SK-N-SH (cell line): ENCODE measurements around the gene RRAD. TPM values are rescaled to one million over a fixed set of nuclear protein-coding genes. Genes with fewer than 3 reads are reported as not detected.
A peak's percentile ranks its signal among the peaks of the same experiment; 100 is the strongest.

ENCODE experiments used
- CTCF ChIA-PET: fragments of 300-600, 350-600 bp; formaldehyde crosslinking; extraction: SDS; loops from one replicate; lab custom pipeline; 2021; lab: Yijun Ruan, JAX
- POLR2A ChIA-PET: fragments of 350-600 bp; sonication (Branson Sonifier 250); formaldehyde crosslinking; extraction: SDS; loops from one replicate; lab custom pipeline; 2020; ENCODE audit warnings: antibody characterized with exemption, inconsistent platforms; lab: Yijun Ruan, JAX
- DNase-seq: peaks from one replicate; pipeline ENCODE4 v3.0.0; 2012
- H2AFZ ChIP-seq: fragments of 200-600 bp; sonication (generic); 2 replicates; pipeline ENCODE4 v1.8.1; 2016; ENCODE audit warnings: antibody characterized with exemption, mild to moderate bottlenecking, low read depth
- H3F3A ChIP-seq: fragments of 200-600 bp; sonication (generic); replicated peaks from 2 replicates; pipeline ENCODE3; 2016; ENCODE audit warnings: antibody characterized with exemption, mild to moderate bottlenecking; ENCODE audit not compliant: insufficient read depth
- H3K27ac ChIP-seq, 2 experiments: fragments of 200-500 bp in 1 of 2; fragments of 200-600 bp in 1 of 2; sonication (Bioruptor generic) in 1 of 2; sonication (generic), shearing (Covaris generic) in 1 of 2; 2 replicates each; pipeline versions ENCODE4 v1.5.1 to v1.6.1; 2014 to 2016; ENCODE audit warnings: low read depth in 2 of 2, inconsistent platforms in 1 of 2, low read length in 1 of 2, mild to moderate bottlenecking in 1 of 2, mixed read lengths in 1 of 2
- H3K27me3 ChIP-seq: fragments of 200-600 bp; sonication (generic), shearing (Covaris generic); 2 replicates; pipeline ENCODE4 v1.6.1; 2016; ENCODE audit warnings: mixed run types; ENCODE audit not compliant: insufficient read depth
- H3K36me3 ChIP-seq, 2 experiments: fragments of 200-500 bp in 1 of 2; fragments of 200-600 bp in 1 of 2; sonication (Bioruptor generic) in 1 of 2; sonication (generic) in 1 of 2; replicated peaks in 1 of 2; 2 replicates each; pipeline versions ENCODE3 to v1.5.1; 2014 to 2016; ENCODE audit warnings: low read length in 1 of 2, mild to moderate bottlenecking in 1 of 2; ENCODE audit not compliant: insufficient read depth in 2 of 2, control insufficient read depth in 1 of 2
- H3K4me1 ChIP-seq, 2 experiments: fragments of 200-500 bp in 1 of 2; fragments of 200-600 bp in 1 of 2; sonication (Bioruptor generic) in 1 of 2; sonication (generic), shearing (Covaris generic) in 1 of 2; 2 replicates each; pipeline versions ENCODE4 v1.5.1 to v1.6.1; 2014 to 2016; ENCODE audit warnings: low read depth in 1 of 2, low read length in 1 of 2, mixed run types in 1 of 2; ENCODE audit not compliant: insufficient read depth in 2 of 2, control insufficient read depth in 1 of 2
- H3K4me2 ChIP-seq: fragments of 200-600 bp; sonication (generic), shearing (Covaris generic); 2 replicates; pipeline ENCODE4 v1.6.1; 2017; ENCODE audit warnings: mixed run types
- H3K4me3 ChIP-seq, 2 experiments: fragments of 200-500 bp in 1 of 2; fragments of 200-600 bp in 1 of 2; sonication (Bioruptor generic) in 1 of 2; sonication (generic), shearing (Covaris generic) in 1 of 2; 2 replicates each; pipeline versions ENCODE4 v1.5.1 to v1.8.1; 2014 to 2016; ENCODE audit warnings: low read depth in 2 of 2, inconsistent platforms in 1 of 2, low read length in 1 of 2, mild to moderate bottlenecking in 1 of 2, mixed read lengths in 1 of 2, moderate library complexity in 1 of 2
- H3K79me2 ChIP-seq: fragments of 200-600 bp; sonication (generic); 2 replicates; pipeline ENCODE4 v1.8.1; 2017; ENCODE audit warnings: mild to moderate bottlenecking; ENCODE audit not compliant: insufficient read depth
- H3K9ac ChIP-seq: fragments of 200-600 bp; sonication (generic); 2 replicates; pipeline ENCODE4 v1.6.1; 2017; ENCODE audit warnings: mixed run types
- H3K9me2 ChIP-seq: fragments of 200-600 bp; sonication (generic); 2 replicates; pipeline ENCODE4 v1.6.1; 2017; ENCODE audit warnings: mixed run types
- H3K9me3 ChIP-seq: fragments of 200-600 bp; sonication (generic); 2 replicates; pipeline ENCODE4 v1.6.1; 2017; ENCODE audit warnings: mixed run types, mild to moderate bottlenecking, moderate library complexity
- H4K20me1 ChIP-seq: fragments of 200-600 bp; sonication (generic); 2 replicates; pipeline ENCODE4 v1.6.1; 2017; ENCODE audit warnings: mild to moderate bottlenecking, mixed run types; ENCODE audit not compliant: insufficient read depth
- CHD2 ChIP-seq: fragments of 150-350 bp; IDR thresholded peaks from 2 replicates; pipeline ENCODE4 v1.6.1; 2018; ENCODE audit warnings: low read length; ENCODE audit not compliant: partially characterized antibody
- ELF1 ChIP-seq: IDR thresholded peaks from 2 replicates; pipeline ENCODE4 v1.4.0; 2012
- FOSL2 ChIP-seq: IDR thresholded peaks from 2 replicates; pipeline ENCODE4 v1.4.0; 2012; ENCODE audit warnings: low read depth, mild to moderate bottlenecking, moderate library complexity, borderline replicate concordance
- FOXJ3 ChIP-seq: sonication (generic); formaldehyde crosslinking; IDR thresholded peaks from 2 replicates; pipeline ENCODE4 v1.5.1; 2020; ENCODE audit warnings: mild to moderate bottlenecking, missing genetic modification reagents
- FOXM1 ChIP-seq: IDR thresholded peaks from 2 replicates; pipeline ENCODE4 v1.4.0; 2012; ENCODE audit warnings: low read depth, mild to moderate bottlenecking
- GATA2 ChIP-seq: sonication (generic); formaldehyde crosslinking; IDR thresholded peaks from 2 replicates; pipeline ENCODE4 v1.5.0; 2020; ENCODE audit warnings: mild to moderate bottlenecking, missing genetic modification reagents
- JUND ChIP-seq: IDR thresholded peaks from 2 replicates; pipeline ENCODE4 v1.4.0; 2012
- MEF2A ChIP-seq: IDR thresholded peaks from 2 replicates; pipeline ENCODE4 v1.4.0; 2012; ENCODE audit warnings: low read depth, borderline replicate concordance
- MXI1 ChIP-seq: IDR thresholded peaks from 2 replicates; pipeline ENCODE4 v1.6.1; 2012; ENCODE audit warnings: mild to moderate bottlenecking, low read depth, low read length, improper control_type of control experiment
- SIN3A ChIP-seq: IDR thresholded peaks from 2 replicates; pipeline ENCODE4 v1.6.1; 2012; ENCODE audit warnings: low read depth, mild to moderate bottlenecking, low read length, moderate library complexity, borderline replicate concordance
- SMC3 ChIP-seq: IDR thresholded peaks from 2 replicates; pipeline ENCODE4 v1.6.1; 2012; ENCODE audit warnings: low read depth, low read length, improper control_type of control experiment
- TAF1 ChIP-seq: IDR thresholded peaks from 2 replicates; pipeline ENCODE4 v1.6.1; 2012; ENCODE audit warnings: low read depth, mild to moderate bottlenecking, low read length, moderate library complexity, borderline replicate concordance
- TEAD4 ChIP-seq: IDR thresholded peaks from 2 replicates; pipeline ENCODE4 v1.4.0; 2012; ENCODE audit warnings: mild to moderate bottlenecking, borderline replicate concordance; ENCODE audit not compliant: insufficient read depth
- YY1 ChIP-seq: IDR thresholded peaks from 2 replicates; pipeline ENCODE4 v1.4.0; 2012; ENCODE audit warnings: low read depth, mild to moderate bottlenecking
- ZBTB33 ChIP-seq: IDR thresholded peaks from 2 replicates; pipeline ENCODE4 v1.4.0; 2012; ENCODE audit warnings: low read depth, borderline replicate concordance
- WGBS: methylation state at CpG from one replicate; pipeline ENCODE4 v1.1.6; 2017; ENCODE audit warnings: low lambda C conversion rate; 5-methylcytosine and 5-hydroxymethylcytosine counted together
- polyA plus RNA-seq, 3 experiments: library from polyadenylated mRNA; depleted of rRNA; stranded (reverse); fragments of >200 nt; gene quantifications; 2 replicates each; pipeline ENCODE4 v1.2.3, GENCODE V29; 2012
- TF ChIP-seq, protein P1 (sequence below): fragments of 150-350 bp; IDR thresholded peaks from 2 replicates; pipeline ENCODE4 v1.6.1; 2017; ENCODE audit warnings: antibody characterized with exemption, low read length, low read depth, borderline replicate concordance
- TF ChIP-seq, protein P2 (sequence below): fragments of 200-600 bp; sonication (generic); IDR thresholded peaks from 2 replicates; pipeline ENCODE4 v1.6.1; 2017; ENCODE audit warnings: antibody characterized with exemption, mild to moderate bottlenecking, moderate library complexity

The RRAD gene
- polyA plus RNA-seq, 1 of the 3 experiments (the other 2 are of a cell fraction), result 9.3 TPM

- WGBS, result 47% methylated on average over 1 of the region's 1 CpG
- Histone ChIP-seq H3K4me2 (no peak overlapping the region), H3K4me3 (no peak overlapping the region), H3K36me3 (no peaks in the 10 kb centered on the region), H4K20me1 (no peaks in the 10 kb centered on the region), H3K27ac (peak overlapping the region in 1 of 2 experiments; percentile 38; a peak in 2 of 4 replicates), H2AFZ (peak overlapping the region; percentile 57; the same call in 1 of the 2 replicates), H3K9me3 (no peaks in the 10 kb centered on the region), H3K9me2 (no peaks in the 10 kb centered on the region), H3F3A (peaks cover 21% of the 10 kb centered on the region), H3K27me3 (no peaks in the 10 kb centered on the region), H3K9ac (no peak overlapping the region), H3K79me2 (no peaks in the 10 kb centered on the region), H3K4me1 (peaks cover 3 to 5% of the 10 kb centered on the region in 2 experiments; a peak in 3 of 4 replicates)
- ChIA-PET POLR2A (no interaction called here), CTCF (interaction anchor here (0.8 to 4.1 kb wide), 13 partner anchors 12 to 281 kb away, joined by 3 to 25 read pairs (median 6); partner anchors contain the start of gene NAE1)
- no peak for DNase-seq
- TF ChIP-seq ZBTB33 (no peak), TEAD4 (no peak), FOXJ3 (CRISPR knock-in tag) (no peak)
- TF ChIP-seq, protein P1, sequence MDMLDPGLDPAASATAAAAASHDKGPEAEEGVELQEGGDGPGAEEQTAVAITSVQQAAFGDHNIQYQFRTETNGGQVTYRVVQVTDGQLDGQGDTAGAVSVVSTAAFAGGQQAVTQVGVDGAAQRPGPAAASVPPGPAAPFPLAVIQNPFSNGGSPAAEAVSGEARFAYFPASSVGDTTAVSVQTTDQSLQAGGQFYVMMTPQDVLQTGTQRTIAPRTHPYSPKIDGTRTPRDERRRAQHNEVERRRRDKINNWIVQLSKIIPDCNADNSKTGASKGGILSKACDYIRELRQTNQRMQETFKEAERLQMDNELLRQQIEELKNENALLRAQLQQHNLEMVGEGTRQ, result no peak
- TF ChIP-seq, protein P2, sequence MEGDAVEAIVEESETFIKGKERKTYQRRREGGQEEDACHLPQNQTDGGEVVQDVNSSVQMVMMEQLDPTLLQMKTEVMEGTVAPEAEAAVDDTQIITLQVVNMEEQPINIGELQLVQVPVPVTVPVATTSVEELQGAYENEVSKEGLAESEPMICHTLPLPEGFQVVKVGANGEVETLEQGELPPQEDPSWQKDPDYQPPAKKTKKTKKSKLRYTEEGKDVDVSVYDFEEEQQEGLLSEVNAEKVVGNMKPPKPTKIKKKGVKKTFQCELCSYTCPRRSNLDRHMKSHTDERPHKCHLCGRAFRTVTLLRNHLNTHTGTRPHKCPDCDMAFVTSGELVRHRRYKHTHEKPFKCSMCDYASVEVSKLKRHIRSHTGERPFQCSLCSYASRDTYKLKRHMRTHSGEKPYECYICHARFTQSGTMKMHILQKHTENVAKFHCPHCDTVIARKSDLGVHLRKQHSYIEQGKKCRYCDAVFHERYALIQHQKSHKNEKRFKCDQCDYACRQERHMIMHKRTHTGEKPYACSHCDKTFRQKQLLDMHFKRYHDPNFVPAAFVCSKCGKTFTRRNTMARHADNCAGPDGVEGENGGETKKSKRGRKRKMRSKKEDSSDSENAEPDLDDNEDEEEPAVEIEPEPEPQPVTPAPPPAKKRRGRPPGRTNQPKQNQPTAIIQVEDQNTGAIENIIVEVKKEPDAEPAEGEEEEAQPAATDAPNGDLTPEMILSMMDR, result no peak
Measured at GRCh38 chr16:66874079-66874775, 51.1 kb downstream of the RRAD start.

DNA sequence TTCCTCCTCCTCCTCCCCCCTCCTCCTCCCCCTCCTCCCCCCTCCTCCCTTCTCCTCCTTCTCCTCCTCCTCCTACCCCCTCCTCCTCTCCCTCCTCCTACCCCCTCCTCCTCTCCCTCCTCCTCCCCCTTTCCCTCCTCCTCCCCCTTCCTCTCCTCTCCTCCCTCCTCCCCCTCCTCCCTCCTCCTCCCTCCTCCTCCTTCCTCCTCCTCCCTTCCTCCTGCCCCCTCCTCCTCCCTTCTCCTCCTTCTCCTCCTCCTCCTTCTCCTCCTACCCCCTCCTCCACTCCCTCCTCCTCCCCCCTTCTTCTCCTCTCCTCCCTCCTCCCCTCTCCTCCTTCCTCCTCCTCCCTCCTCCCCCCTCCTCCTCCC is 51.7 kb downstream of the RRAD start:
- Histone ChIP-seq H3K27ac (peak overlapping the region in 1 of 2 experiments; percentile 55; a peak in 1 of 4 replicates), H3K9ac (no peak overlapping the region), H3K4me3 (no peak overlapping the region), H3K4me1 (peaks cover 3 to 5% of the 10 kb centered on the region in 2 experiments; a peak in 3 of 4 replicates), H2AFZ (no peak overlapping the region), H3K4me2 (no peak overlapping the region), H3K79me2 (no peaks in the 10 kb centered on the region), H3K36me3 (no peaks in the 10 kb centered on the region), H3F3A (peaks cover 21% of the 10 kb centered on the region), H3K9me3 (no peaks in the 10 kb centered on the region), H4K20me1 (no peaks in the 10 kb centered on the region), H3K9me2 (no peaks in the 10 kb centered on the region), H3K27me3 (no peaks in the 10 kb centered on the region)
- ChIA-PET CTCF (interaction anchor here (0.8 to 4.1 kb wide), 36 partner anchors 9 to 467 kb away, joined by 3 to 26 read pairs (median 6); partner anchors contain the start of gene NAE1), POLR2A (interaction anchor here (1.5 kb wide), 1 partner anchor 43 kb away, joined by 5 read pairs; the partner anchor contains the start of gene NAE1)
- no peak for DNase-seq
- no peak for TF ChIP-seq MXI1
- no peak for TF ChIP-seq SIN3A
- TF ChIP-seq MEF2A, result no peak
- TF ChIP-seq FOSL2, result no peak
- no peak for TF ChIP-seq FOXM1
- TF ChIP-seq, protein P1, result no peak
- TF ChIP-seq JUND, result no peak
- no peak for TF ChIP-seq ELF1
- no peak for TF ChIP-seq TAF1
- TF ChIP-seq GATA2 (CRISPR knock-in tag), result no peak
- TF ChIP-seq YY1, result no peak
- TF ChIP-seq SMC3, result no peak
- TF ChIP-seq, protein P2, result no peak
- TF ChIP-seq CHD2, result no peak
